SK-N-MC (cell line): ENCODE data around the gene INO80B.

Experiments
- EZH2 ChIP-seq: fragments of 200-600 bp; sonication (generic); IDR thresholded peaks from one replicate; pipeline ENCODE4 v1.6.1; 2017; ENCODE audit warnings: antibody characterized with exemption
- POLR2AphosphoS5 ChIP-seq: IDR thresholded peaks from 2 replicates; pipeline ENCODE4 v1.6.1; 2012; ENCODE audit warnings: mild to moderate bottlenecking, low read depth, low read length, borderline replicate concordance

- TF ChIP-seq POLR2AphosphoS5 (no peak), EZH2 (no peak)
Measured at GRCh38 chr2:74415762-74416395, 39.0 kb upstream of the INO80B start.
